Right lobe of liver (tissue), 6 donors: ENCODE data around the gene TMEM44. TPM values are rescaled to one million over a fixed set of nuclear protein-coding genes. Genes with fewer than 3 reads are reported as not detected.
A peak's percentile ranks its signal among the peaks of the same experiment; 100 is the strongest.

ENCODE experiments used
- ATAC-seq, 4 donors: fragments of 200-7000 bp; cut with Tn5 transposase; one replicate each; pipeline ENCODE4 v1.9.1; 2020; ENCODE audit warnings: mild to moderate bottlenecking in 4 of 4, moderate library complexity in 4 of 4
- DNase-seq, 3 donors: peaks; one replicate each; pipeline ENCODE4 v3.0.0-alpha.2; 2020
- H3K27ac ChIP-seq, 3 donors: fragments of 200-600 bp; one replicate each; pipeline ENCODE4 v1.8.0; 2022
- H3K27me3 ChIP-seq, 2 donors: fragments of 200-600 bp; one replicate each; pipeline ENCODE4 v1.8.0; 2022
- H3K36me3 ChIP-seq, 4 donors: fragments of 200-600 bp; sonication (generic) in 1 of 4; one replicate each; pipeline versions ENCODE4 v1.5.1 to v1.8.0; 2017 to 2022; ENCODE audit warnings: control low read depth in 1 of 4
- H3K4me1 ChIP-seq, 4 donors: fragments of 200-600 bp; sonication (generic) in 1 of 4; one replicate each; pipeline versions ENCODE4 v1.5.1 to v1.8.0; 2017 to 2022; ENCODE audit warnings: control low read depth in 1 of 4
- H3K4me3 ChIP-seq, 3 donors: fragments of 200-600 bp; one replicate each; pipeline ENCODE4 v1.8.0; 2022
- H3K9me3 ChIP-seq, 4 donors: fragments of 200-600 bp; sonication (generic) in 1 of 4; one replicate each; pipeline versions ENCODE4 v1.5.1 to v1.8.0; 2017 to 2022; ENCODE audit warnings: control low read depth in 1 of 4
- POLR2A ChIP-seq: fragments of 450-650 bp; IDR thresholded peaks from one replicate; pipeline ENCODE4 v1.6.1; 2017; ENCODE audit warnings: antibody characterized with exemption, mild to moderate bottlenecking
- WGBS: methylation state at CpG from one replicate; pipeline ENCODE4 v1.1.6; 2018; ENCODE audit warnings: low coverage, low lambda C conversion rate; ENCODE audit not compliant: insufficient coverage; ENCODE audit errors: missing lambda C conversion rate; 5-methylcytosine and 5-hydroxymethylcytosine counted together
- intact Hi-C, 2 donors: fragments of 100-400 bp; cut with DNase I; formaldehyde crosslinking; loops; one replicate each; pipeline versions ENCODE4 v1.11.2 to v1.14.1; 2022
- total RNA-seq, 6 experiments: library from RNA; depleted of rRNA in 2 of 6; stranded (reverse); fragments of >200 nt in 2 of 6; fragmentation: NEBNext Ultra II Directional in 3 of 6; extraction: Animal tissue kit (Norgen Biotek cat#: 25700) in 3 of 6; gene quantifications; one replicate each; pipeline versions ENCODE4 v1.1.0 to v1.2.4, GENCODE V29; 2016 to 2023
- TF ChIP-seq, protein P1 (sequence below), 4 donors: fragments of 200-600 bp in 3 of 4; fragments of 450-650 bp in 1 of 4; IDR thresholded peaks; one replicate each; pipeline versions ENCODE4 v1.5.1 to v1.8.0; 2016 to 2022; ENCODE audit warnings: antibody characterized with exemption in 4 of 4, mild to moderate bottlenecking in 2 of 4
- donor health status: DM: no; HTN: yes; CAD: no.
- donor health status: DM: no; HTN: no; CAD: no.
- donor health status: DM: no; HTN: no; CAD: no.
- donor health status: DM: no; HTN: yes; CAD: no.
- donor health status: DM: no; HTN: yes; CAD: no.

Gene TMEM44
- total RNA-seq, 6 experiments from 2014 or later: 2.2 to 6.8 (median 4.2) TPM

DNA sequence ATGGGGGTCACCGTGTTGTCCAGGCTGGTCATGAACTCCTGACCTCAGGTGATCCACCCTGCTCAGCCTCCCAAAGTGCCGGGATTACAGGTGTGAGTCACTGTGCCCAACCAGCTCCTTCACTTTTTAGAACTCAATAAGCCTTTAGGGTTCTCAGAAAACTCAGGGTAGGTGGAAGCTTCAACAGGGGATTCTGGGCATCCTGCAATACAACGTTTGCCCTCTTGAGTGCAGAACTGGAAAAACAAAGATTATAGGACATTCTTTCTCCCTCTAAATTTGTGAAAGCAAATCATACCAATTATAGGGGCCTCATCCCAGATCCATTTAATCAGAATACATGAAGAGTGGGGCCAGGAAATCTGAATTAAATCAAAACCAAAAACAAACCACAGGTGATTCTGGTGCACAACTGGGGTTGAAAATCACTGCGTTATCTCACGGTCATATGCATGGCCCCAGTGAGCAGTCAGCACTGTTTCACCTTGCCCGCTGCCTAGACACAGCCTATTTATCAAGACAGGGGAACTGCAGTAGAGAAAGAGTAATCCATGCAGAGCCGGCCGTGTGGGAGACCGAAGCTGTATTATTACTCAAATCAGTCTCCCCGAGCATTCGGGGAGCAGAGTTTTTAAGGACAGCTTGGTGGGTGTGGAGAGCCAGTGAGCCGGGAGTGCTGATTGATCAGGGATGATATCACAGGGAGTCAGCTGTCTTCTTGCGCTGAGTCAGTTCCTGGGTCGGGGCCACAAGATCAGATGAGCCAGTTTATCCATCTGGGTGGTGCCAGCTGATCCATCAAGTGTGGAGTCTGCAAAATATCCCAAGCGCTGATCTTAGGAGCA, 58.4 kb downstream of the TMEM44 start:
- Histone ChIP-seq H3K27ac (no peak overlapping the region), H3K9me3 (no peaks in the 10 kb centered on the region), H3K27me3 (no peaks in the 10 kb centered on the region), H3K4me3 (no peak overlapping the region), H3K36me3 (no peaks in the 10 kb centered on the region), H3K4me1 (peaks cover 0 to 14% (median 6%) of the 10 kb centered on the region in 4 donors)
- no peak for TF ChIP-seq POLR2A
- TF ChIP-seq, protein P1, sequence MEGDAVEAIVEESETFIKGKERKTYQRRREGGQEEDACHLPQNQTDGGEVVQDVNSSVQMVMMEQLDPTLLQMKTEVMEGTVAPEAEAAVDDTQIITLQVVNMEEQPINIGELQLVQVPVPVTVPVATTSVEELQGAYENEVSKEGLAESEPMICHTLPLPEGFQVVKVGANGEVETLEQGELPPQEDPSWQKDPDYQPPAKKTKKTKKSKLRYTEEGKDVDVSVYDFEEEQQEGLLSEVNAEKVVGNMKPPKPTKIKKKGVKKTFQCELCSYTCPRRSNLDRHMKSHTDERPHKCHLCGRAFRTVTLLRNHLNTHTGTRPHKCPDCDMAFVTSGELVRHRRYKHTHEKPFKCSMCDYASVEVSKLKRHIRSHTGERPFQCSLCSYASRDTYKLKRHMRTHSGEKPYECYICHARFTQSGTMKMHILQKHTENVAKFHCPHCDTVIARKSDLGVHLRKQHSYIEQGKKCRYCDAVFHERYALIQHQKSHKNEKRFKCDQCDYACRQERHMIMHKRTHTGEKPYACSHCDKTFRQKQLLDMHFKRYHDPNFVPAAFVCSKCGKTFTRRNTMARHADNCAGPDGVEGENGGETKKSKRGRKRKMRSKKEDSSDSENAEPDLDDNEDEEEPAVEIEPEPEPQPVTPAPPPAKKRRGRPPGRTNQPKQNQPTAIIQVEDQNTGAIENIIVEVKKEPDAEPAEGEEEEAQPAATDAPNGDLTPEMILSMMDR (IDR thresholded peaks at IDR 0.05): peak in 1 of 4 donors; percentile 19
- ATAC-seq (peak in 1 of 4 donors; percentile 18), DNase-seq (peak in 1 of 3 donors; percentile 28)
- intact Hi-C loops: loop anchor here in 1 of 2 donors (10.0 kb wide), 1 partner anchor 100 kb away; no protein-coding TSS in a partner anchor
- WGBS: 62% methylated on average over 12 of the region's 15 CpGs

DNA sequence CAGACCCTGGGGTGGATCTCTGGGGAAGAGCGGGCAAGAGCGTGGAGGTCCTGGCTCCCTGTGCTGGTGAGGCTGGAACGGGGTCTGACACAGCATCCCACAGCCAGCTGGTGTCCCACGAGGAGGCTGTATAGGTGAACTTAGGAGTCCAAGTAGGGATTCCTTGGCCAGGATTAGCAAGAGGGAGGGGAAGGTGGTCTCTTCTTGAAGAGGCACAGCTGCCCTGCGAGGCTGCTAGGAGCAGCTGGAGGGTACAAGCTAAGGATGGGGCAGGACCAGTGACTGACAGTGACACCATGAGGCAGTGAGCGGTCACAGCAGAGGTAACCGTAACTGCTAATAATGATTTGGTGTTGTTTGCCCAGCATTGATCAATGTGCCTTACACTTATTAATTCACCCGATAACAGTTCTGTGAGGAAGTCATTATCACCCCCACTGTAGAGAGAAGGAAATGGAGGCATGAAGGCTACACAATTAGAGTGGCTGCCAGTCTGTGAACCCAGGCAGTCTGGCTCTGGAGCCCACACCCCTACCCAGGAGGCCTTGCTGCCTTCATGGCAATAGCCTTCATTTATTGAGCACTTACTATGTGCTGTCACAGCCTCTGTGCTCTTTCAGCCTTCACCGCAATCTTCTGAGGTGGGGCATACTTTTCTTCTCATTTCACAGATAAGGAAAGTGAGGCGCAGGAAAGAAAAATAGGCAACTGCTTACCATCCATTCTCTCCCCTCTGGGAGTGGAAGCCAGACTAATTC, 59.4 kb downstream of the TMEM44 start:
- Histone ChIP-seq H3K27ac (no peak overlapping the region), H3K9me3 (no peaks in the 10 kb centered on the region), H3K36me3 (no peaks in the 10 kb centered on the region), H3K4me1 (peaks cover 0 to 14% (median 6%) of the 10 kb centered on the region in 4 donors), H3K4me3 (no peak overlapping the region), H3K27me3 (no peaks in the 10 kb centered on the region)
- 46% methylated on average over 8 of the region's 10 CpGs for WGBS
- no peak for TF ChIP-seq POLR2A
- TF ChIP-seq, protein P1 (IDR thresholded peaks at IDR 0.05): peak; percentile 66 to 69 (median 67)
- peak in 2 of 3 donors; percentile 55 to 62 for DNase-seq
- peak; percentile 81 to 88 (median 85) for ATAC-seq
- intact Hi-C loops: loop anchor here in 1 of 2 donors (10.0 kb wide), 1 partner anchor 99 kb away; no protein-coding TSS in a partner anchor

DNA sequence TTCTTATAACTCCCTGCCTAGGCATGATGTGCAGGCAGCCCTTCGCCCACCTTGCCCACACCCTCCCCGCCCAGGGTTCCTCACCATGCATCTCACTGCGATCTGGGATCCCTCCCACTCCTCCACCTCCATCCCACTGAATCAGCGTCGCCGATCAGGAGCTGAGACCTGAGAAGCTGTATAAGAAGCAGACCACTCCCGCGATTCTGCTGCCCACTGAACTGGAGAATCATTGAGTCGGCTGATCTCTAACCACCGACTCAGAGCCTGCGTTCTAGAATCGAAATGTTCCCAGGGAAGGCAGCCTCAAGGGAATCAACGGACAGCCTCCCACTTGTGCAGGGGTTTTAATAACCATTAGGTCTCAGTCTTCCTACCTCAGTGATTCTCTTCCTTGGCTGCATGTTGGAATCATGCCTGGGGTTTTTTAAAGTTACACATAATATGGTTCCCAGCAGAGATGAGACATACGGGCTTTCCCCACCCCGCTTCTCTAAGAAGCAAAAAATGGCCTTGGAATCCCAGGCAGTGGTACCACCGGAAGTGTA, 60.2 kb downstream of the TMEM44 start:
- 86% methylated on average over 12 of the region's 16 CpGs for WGBS
- DNase-seq: peak in 1 of 3 donors; percentile 27

More for the DNA sequence above, 60.2 kb downstream of the TMEM44 start:
- H3K4me3 ChIP-seq: no peak overlapping the region
- H3K4me1 ChIP-seq: peaks cover 0 to 14% (median 6%) of the 10 kb centered on the region in 4 donors
- no peaks in the 10 kb centered on the region for H3K9me3 ChIP-seq
- H3K36me3 ChIP-seq: no peaks in the 10 kb centered on the region
- no peak overlapping the region for H3K27ac ChIP-seq
- TF ChIP-seq, protein P1 (IDR thresholded peaks at IDR 0.05): no peak
- TF ChIP-seq POLR2A: no peak
- intact Hi-C loops: loop anchor here in 1 of 2 donors (10.0 kb wide), 1 partner anchor 98 kb away; no protein-coding TSS in a partner anchor
- H3K27me3 ChIP-seq: no peaks in the 10 kb centered on the region
- ATAC-seq: no peak
